Stimulated activated CD4-positive, alpha-beta T cell treated with anti-CD3 and anti-CD28 coated beads, TNF-alpha, amount 100 ng/mL, for 48 hours (primary cell): ENCODE measurements around the gene LYSMD3.

ENCODE experiments used
- DNase-seq, 3 donors: peaks; one replicate each; pipeline ENCODE4 v3.0.0-alpha.2; 2020; ENCODE audit warnings: low read depth in 3 of 3

LYSMD3 gene

DNA sequence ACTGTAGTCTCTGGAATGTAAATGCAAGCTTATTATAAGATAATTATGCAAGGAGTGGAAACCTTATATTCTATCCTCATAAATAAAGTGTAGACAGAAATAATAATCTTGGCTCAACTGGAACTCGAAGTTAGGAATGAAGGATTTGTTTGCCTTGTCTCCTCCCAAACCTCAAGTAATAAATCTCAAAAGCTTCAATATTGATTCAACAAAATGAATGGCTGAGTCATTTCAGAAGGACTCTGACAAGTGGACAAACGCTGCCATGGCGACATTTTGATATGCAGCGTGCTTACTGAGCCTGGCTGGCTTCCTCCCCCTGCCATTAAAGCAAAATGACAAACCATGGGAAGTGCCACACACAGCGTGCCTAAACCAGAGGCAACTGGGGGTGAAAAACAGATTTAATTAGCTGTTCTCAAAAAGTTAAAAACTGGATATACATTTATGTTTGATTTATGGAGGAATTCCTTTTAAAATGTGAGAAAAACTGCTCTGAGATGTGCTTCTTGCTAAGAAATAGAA, 18.7 kb upstream of the LYSMD3 start:
- DNase-seq: no peak

DNA sequence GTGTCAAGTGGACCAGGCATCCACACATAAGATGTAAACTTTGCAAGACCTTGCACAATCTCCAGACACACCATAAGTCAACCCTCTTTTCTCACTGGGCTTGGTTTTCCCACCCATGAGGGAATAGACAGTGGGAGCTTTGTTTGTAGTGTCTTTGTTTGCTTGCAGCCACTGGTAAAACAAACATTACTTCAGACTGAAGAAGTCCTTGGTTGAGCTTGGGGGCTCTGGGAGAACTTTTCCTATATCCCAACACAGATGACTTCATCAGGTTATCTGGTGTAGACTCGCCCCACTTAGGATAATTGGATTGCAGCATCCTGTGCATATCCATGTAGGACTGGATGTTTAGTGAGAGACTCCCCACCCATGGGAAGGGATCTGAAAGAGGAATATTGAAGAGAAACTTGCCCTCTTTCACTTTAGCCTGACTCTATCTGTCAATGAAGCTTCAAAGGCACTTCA, 17.7 kb upstream of the LYSMD3 start:
- no peak for DNase-seq

DNA sequence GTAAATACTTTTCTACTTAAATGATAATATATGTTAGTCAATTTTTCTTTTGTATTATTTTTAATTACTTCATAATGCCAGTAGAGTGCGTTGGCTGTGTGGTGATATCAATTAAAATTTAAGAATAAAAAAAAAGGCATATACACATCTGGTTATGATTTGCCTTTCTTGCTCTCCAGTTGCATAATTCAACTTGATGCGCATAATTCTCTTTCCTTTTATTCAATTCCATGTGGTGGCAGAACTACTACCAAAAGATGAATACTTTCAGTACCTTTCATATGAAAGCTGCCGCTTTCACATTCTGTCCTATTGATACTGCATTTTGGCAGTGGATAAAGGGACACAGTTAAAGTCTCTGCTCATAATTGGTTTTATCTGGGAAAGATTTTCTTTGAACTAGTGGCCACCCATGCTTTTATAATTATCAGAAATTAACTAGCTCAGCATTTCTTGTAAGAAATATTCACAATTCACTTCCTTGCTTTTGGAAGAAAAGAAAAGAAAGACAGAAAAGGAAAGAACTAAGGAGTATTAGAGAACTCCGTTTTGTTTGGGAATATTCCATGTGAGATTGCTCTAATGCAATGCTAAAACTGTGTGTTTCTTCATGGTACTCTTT, 16.9 kb upstream of the LYSMD3 start:
- DNase-seq: no peak

DNA sequence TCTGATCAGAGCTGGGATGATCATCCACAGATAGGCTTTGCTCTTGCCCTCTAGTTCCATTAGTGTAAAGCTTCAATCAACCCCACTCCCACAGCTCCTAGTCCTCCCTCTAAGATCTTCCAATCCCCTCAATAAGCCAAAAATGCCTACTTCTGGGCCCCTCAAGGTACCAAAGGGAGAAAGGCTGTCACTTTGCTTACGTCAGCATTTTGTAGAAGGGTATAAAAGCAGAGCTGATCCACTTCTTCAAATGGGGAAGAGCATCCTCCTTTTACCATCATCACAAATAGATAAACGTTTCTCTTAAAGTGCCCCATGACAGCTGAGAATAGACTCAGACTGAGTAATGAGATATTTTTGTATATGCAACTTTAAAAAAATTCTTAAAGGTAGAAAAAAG, 16.1 kb upstream of the LYSMD3 start:
- DNase-seq: no peak

DNA sequence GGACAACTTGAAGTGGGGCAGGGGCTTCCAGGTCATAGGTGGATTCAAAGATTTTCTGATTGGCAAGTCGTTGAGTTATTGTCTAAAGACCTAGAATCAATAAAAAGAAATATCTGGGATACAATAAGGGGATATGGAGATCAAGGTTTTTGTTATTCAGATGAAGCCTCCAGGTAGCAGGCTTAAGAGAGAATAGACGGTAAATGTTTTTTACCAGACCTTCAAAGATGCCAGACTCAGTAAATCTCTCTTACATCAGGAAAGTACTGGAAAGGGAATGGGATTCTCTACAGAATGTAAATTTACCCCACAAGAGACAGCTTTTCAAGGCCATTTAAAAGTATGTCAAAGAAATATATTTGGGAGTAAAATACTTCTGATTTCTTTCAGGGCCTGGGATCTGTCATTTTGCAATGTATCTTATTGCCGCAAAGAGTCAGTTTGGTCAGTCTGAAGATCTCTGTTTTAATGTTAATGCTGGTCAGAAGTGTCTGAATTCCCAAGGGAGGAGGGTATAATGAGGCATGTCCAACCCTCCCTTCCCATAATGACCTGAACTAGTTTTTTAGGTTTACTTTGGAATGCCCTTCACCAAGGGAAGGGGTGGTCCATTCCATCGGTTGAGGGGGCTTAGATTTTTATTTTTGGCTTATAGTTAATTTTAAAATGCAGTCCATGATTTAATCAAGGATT, 13.6 kb upstream of the LYSMD3 start:
- DNase-seq: no peak

DNA sequence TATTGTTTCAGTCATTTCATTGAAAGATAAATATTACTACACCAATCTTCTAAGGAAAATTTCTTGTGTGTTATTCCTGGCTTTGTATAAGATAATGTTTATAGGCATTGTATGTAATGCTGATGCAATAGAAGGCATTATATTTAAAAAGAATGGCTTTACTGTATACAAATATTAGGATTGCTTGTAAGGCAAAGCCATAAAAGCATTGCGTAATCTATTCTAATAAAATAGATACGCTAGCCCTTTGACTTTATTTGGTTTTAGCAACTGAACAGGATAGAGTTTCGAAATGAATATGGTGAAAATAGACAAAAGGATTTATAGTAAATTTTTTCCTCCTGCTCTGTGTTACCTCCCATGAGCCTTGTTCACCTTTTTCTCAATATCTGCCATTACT, 5.5 kb upstream of the LYSMD3 start:
- DNase-seq: no peak

DNA sequence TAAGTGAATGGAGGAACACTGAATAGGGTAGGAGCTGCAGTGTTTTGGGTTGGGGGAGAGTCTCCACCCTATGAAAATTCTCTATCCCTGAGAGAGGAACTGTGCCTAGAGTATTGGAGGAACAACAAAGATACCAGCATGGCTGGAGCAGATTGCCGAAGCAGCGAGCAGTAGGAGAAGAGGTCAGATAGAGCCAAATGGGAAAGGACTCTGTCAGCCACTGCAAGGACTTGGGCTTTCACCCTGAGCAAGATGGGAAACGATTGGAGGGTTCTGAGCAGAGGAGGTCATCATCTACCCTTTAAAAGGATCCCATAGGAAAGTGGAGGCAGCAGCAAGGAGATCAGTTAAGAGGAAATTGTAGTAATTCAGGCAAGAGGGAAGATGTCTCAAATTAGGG, 4.4 kb upstream of the LYSMD3 start:
- DNase-seq: no peak

DNA sequence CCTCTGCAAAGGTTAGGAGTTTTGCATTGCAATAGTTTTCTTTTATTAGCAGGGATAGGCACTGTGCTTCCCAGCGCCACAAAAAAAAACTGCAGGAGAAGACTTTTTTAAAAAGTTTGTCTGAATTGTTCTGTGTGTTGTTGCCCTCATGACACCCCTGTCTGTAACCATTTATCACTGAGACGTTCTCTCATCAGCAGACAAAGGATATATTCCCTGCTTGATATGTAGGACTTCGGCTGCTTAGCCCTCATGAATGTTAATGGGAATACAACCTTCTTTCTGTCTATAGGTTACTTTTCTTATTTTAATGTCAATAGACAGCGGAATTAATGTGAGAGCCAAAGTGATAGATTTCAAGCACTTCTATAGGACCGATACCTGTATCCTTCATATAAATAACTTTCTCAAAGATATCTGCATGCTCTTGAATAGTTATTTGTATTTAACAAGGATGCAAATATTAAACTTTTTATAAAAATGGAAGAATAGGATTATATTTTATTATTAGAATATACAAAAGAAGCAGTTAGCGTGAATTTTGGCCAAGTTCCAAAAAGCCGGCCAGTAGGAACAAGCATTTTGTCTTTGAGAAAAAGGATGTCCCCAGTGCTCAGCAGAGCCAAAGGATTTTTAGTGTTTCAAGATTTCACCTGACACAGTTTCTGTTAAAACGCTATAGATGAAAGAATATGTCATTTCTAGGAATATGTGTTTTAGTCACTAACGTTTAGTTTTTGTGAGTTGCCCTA, 1.5 kb upstream of the LYSMD3 start:
- DNase-seq: no peak

DNA sequence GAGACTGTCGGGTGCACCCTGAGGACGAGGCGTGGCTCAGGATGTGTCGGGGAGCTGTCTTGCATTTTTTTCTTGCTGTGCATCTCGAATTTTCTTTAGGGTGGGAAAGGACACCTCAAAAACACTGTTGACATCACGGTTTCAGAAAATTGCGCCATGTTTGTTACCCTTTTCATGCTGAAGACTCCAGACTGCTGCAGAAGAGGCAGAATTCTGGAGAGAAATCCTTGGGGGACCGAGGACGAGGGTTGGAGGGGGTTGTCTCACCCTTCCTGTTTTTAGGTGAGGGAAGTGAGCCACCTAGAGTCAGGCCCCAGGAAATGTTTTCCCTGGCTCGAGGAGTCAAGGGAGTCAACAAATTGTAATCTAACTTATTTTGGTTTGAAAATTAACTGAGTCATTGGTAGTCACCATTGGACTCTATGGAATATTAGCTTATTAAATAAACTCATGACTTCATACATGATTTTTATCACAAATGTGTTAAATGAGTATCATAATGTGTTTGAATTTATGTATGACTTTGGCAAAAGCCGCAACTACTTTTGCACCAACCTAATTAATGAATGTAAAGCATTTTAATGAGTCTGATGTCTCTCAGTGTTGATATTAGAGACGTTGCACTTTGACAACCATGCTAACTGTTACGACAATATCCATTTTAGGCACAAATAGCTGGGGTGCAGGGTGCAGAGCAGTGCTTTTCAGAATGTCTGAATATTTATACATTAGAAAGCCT, 724 bp upstream of the LYSMD3 start:
- DNase-seq: peak; percentile 10 to 45 (median 33)

DNA sequence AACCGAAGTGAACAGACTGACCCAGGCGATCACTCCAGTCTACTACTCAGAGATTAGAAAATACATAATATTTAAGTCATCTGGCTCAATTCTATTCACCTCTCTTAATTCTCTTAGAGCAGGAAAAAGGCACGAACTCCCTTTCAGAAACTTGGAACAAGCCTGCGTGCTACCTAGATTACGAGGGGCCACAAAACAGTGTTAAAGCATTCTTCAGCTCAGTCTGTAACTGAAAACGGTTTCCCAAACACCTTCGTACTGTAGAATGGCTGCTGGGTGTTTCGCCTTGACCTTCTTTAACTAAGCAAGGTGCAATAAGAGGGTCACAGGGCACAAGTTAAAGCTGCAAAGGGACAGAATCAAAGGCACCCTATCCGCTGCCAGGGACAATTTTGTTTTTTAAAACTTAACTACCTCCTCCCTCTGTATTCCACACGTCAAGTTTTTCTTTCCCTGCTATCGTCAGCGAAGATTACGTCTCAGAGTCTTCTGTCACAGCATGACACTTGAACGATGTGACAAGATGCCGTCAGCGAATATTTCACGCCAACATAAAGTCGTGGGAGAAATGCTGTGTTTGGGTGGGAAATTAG, 687 bp downstream of the LYSMD3 start:
- DNase-seq: no peak

DNA sequence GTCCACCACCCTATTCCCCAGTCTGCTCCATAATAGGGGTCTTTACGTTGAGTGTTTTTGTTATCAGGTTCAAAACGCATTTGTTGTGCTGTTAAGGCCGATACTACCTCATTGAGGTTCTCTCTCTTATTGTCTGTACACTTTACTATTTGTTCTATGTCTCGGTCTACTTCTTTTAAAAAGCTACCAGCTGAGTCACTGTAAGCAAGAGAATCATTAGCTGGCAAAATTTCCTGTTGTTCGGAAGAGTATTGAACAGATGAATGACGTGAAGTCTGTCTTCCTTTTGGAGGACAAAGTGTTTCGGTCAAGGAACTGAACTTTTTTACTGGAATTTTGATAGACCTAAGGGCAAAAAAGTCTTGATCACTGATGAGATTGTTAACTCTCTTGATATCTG, 10.3 kb downstream of the LYSMD3 start:
- no peak for DNase-seq

DNA sequence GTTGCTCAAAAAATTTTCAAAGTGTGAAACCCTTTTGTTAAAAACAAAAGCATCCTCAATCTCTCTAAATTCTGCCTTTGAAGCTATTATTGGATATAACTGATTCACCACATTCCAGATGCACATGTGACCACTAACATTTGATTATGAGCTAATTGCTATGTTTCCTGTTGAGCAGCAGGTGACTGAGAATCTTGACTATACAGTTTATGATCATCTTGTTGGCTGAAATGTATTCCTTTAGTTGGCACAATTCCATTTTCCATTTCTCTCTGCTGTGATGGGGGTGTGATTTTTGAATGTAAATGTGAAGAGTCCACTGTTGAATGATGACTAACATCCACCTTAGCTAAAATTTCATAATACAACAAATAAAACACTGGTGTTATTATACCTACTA, 10.7 kb downstream of the LYSMD3 start:
- no peak for DNase-seq

DNA sequence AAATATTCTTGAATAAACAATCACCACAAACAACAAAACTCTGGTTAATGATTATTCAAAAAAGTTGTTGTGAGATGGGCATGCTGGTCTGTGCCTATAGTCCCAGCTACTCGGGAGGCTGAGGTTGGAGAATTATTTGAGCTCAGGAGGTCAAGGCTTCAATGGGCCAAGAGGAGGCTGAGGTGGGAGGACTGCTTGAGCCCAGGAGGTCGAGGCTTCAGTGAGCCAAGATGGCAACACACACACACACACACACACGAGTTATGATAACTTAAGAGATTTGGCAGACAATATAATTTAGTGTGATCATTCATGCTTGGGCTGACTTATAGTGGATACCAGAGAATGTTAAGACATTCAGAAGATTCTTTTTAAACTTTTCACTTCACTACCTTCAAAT, 14.9 kb downstream of the LYSMD3 start:
- DNase-seq: no peak

DNA sequence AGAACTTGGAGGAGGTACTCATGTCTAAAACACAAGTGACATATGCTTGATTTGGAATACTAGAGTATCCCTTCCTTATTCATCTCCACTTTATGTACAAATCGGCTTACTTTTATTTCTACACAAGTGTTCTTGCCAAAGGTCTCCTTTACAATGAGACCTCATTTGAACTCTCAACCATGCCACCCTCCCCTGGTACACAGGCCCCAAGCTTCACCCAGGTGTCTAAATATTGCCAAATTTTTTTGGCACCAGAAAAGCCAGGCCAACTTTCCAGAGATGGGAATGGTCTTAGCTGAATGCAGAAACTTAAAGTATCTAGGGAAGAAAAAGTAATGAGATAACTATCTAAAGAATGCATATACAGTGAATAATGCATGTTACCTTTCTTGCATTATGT, 18.9 kb downstream of the LYSMD3 start:
- no peak for DNase-seq

DNA sequence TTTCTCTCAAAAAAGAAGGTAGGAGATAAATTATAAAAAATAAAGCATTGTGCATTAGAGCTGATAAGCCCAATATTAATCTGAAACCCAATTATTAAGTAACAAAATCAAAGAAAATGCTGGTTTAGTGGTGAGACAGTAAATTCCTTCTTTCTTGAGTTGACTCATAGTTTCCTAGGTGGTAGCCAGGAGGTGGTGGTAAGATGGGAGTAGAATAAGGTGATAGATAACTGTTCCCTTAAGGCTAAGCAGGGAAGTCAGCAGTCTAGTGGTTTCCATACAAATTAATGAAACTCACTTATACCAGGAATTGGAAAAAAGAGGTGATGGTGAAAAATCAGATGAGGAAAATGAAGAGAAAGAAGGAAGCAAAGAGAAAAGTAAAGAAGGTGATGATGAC, 23.2 kb downstream of the LYSMD3 start:
- no peak for DNase-seq

DNA sequence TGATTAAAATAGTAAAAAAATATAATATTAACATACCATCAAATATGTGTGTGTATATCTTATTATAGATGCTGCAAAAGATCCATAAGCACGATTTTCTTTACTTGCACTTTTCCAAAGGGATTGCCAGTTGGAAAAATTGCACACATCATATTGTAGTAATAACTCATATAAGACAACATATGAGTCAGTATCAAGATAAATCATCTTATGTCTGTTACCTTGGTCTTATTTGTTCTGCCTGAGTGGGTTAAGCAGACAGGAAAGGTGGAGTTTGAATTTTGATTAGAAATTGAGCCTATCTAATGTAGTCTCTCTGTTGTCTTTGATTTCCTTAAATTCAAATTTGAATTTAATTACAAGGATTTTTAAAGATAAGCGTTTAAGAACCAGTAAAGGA, 24.6 kb downstream of the LYSMD3 start:
- no peak for DNase-seq

DNA sequence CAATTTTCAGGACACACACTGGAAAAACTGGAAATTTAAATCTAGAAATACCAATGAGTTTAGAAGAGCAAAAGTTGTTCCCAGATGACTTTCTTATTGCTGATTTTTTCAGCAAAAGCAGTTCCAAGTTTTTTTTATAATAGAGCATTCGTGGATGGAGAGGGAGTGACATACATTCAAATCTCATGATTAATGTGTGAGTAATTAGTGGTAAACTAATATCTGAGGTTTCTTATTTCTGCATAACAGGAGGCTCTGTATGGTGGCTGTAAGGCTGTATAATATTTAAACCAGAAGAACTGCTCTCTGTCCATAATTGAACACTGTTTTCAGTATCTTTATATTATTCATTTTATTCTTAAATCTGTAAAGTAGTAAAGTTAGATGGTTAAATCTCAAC, 25.8 kb downstream of the LYSMD3 start:
- DNase-seq: no peak

DNA sequence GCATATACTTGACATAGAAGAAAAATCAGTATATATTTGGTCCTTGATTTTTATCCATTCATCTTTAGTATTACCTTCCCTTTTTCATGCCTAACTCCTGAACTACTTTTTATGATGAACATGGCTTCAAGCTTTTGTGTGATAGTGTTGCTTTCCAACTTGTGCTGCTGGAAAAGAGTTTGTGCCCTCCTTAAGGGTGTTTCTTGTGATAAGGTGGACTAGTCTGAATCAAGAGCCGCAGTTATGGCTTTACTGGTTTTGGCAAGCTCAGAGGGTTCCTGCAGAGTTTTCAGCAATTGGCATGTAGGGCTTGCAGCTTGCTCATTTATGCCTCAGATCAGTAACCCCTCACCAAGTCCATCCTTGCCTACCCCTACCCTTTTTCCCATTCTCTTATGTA, 34.2 kb downstream of the LYSMD3 start:
- no peak for DNase-seq

DNA sequence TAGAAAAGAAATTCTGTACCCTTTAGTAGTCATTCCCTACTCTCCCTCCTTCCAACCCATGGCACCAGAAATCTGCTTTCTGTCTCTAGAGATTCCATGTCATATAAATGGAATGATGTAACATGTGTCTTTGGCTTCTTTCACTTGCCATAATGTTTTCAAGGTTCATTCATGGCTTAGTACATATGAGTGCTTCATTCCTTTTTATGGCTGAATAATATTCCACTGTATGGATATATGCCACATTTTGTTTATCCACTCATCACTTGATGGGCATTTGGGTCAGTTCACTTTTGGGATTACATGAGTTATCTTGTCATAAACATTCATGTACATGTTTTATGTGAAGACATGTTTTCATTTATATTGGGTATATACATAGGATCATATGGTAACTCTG, 35.3 kb downstream of the LYSMD3 start:
- no peak for DNase-seq

DNA sequence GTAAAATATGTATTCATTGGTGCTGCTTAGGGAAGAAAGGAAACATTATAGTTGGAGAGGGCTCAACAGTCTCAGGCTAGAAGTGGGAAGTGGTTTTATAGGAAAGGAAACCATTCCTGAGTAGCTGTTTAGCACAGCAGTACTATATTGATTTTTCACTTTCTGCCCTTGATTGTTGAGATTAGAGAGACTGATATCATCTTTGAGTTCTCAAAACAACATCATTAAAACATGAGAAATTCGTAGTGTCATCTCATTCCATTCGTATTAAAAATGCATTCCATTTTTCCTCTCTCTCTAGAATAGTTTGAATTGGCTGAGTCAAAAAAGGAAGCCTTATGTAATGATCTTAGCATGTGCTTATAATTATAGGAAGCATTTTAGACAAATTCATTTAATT, 40.6 kb downstream of the LYSMD3 start:
- no peak for DNase-seq

DNA sequence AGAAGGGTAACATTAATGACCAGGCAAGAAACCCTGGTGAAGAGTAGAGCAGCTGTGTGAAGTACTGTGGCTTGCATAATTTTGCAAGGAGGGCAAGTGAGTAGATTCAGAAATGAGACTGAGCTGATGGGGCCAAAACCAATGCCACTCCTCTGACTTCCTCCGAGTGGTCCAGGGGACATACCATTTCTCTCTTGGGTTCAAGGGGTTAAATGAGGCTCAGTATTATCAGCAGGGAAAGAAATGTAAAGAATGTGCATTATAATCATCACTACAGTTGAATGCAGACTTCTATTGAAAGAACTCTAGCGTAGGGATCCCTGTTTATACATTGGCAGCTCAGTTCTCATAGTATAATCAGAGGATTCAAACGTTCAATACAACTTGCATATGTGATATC, 44.8 kb downstream of the LYSMD3 start:
- no peak for DNase-seq

DNA sequence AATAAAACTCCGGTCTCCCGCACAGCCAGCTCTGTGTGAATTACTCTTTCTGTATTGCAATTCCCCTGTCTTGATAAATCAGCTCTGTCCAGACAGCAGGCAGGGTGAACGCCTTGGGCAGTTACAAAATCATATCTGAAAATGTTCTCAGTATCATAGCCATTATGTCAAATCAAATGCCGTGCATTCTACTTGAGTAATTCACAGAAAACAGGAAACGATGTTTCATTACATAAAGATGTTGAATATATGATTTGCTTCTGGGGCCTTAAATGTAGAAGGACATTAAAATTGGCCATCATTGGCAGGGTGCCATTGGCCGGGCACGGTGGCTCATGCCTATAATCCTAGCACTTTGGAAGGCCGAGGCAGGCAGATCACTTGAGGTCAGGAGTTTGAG, 46.2 kb downstream of the LYSMD3 start:
- DNase-seq: no peak
